ENCODE measurements around the gene RIT2.

RIT2 gene

GRCh38 chr18:42977982-42978637, 137.4 kb downstream of the RIT2 start:
- POLR2A ChIA-PET = no interaction called here
- H3K9me3 ChIP-seq (ENCODE audit: control insufficient read depth, insufficient read depth, low read depth, low read length) = no peaks in the 10 kb centered on the region
- TF ChIP-seq MEIS1 (CRISPR knock-in tag; IDR thresholded peaks at IDR 0.05; ENCODE audit: borderline replicate concordance) (no peak), EGR2 (tag by site-specific recombination; IDR thresholded peaks at IDR 0.05; ENCODE audit: low read depth) (no peak), ZNF785 (tag by site-specific recombination; IDR thresholded peaks at IDR 0.05) (no peak), ZNF561 (tag by site-specific recombination; IDR thresholded peaks at IDR 0.05; ENCODE audit: borderline replicate concordance) (no peak), WT1 (tag by site-specific recombination; IDR thresholded peaks at IDR 0.05) (peak; percentile 86), TRIM28 (IDR thresholded peaks at IDR 0.05; ENCODE audit: borderline replicate concordance, low read length) (no peak), ZNF114 (tag by site-specific recombination; IDR thresholded peaks at IDR 0.05) (no peak), ZBTB17 (tag by site-specific recombination; IDR thresholded peaks at IDR 0.05) (no peak), ZIC2 (tag by site-specific recombination; IDR thresholded peaks at IDR 0.05) (no peak), TCF7L2 (IDR thresholded peaks at IDR 0.05; ENCODE audit: borderline replicate concordance, low read depth, low read length) (peak; percentile 50; the same call in 1 of the 2 replicates), ZNF24 (tag by site-specific recombination; IDR thresholded peaks at IDR 0.05) (no peak)
- H3K27ac ChIP-seq (ENCODE audit: extremely low read depth, low read depth, low read length) = peak overlapping the region; percentile 67
- no peaks in the 10 kb centered on the region for H3K36me3 ChIP-seq (ENCODE audit: control insufficient read depth in 2 of 2, insufficient read depth in 1 of 2, low read length in 2 of 2)
- H3K4me3 ChIP-seq (ENCODE audit: low read depth, low read length) = no peak overlapping the region
- H3K4me1 ChIP-seq (ENCODE audit: control insufficient read depth, insufficient read depth, low read length) = peaks cover 20% of the 10 kb centered on the region
- CTCF ChIA-PET = no interaction called here

GRCh38 chr18:42976869-42977590, 138.5 kb downstream of the RIT2 start:
- TF ChIP-seq WT1 (tag by site-specific recombination; IDR thresholded peaks at IDR 0.05) (no peak), BCL11B (tag by site-specific recombination; IDR thresholded peaks at IDR 0.05; ENCODE audit: low read depth) (no peak), ZNF624 (tag by site-specific recombination; IDR thresholded peaks at IDR 0.05) (no peak), ZNF473 (tag by site-specific recombination; IDR thresholded peaks at IDR 0.05) (no peak), ZNF707 (tag by site-specific recombination; IDR thresholded peaks at IDR 0.05) (no peak), REPIN1 (tag by site-specific recombination; IDR thresholded peaks at IDR 0.05; ENCODE audit: low read depth) (no peak), ZNF76 (tag by site-specific recombination; IDR thresholded peaks at IDR 0.05; ENCODE audit: borderline replicate concordance, low read depth) (no peak)
- Histone ChIP-seq H3K4me1 (ENCODE audit: control insufficient read depth, insufficient read depth, low read length) (peaks cover 20% of the 10 kb centered on the region), H3K27ac (ENCODE audit: extremely low read depth, low read depth, low read length) (no peak overlapping the region), H3K4me3 (ENCODE audit: low read depth, low read length) (no peak overlapping the region), H3K36me3 (ENCODE audit: control insufficient read depth in 2 of 2, insufficient read depth in 1 of 2, low read length in 2 of 2) (no peaks in the 10 kb centered on the region), H3K9me3 (ENCODE audit: control insufficient read depth, insufficient read depth, low read depth, low read length) (no peaks in the 10 kb centered on the region)
- ChIA-PET POLR2A (no interaction called here), CTCF (no interaction called here)

DNA sequence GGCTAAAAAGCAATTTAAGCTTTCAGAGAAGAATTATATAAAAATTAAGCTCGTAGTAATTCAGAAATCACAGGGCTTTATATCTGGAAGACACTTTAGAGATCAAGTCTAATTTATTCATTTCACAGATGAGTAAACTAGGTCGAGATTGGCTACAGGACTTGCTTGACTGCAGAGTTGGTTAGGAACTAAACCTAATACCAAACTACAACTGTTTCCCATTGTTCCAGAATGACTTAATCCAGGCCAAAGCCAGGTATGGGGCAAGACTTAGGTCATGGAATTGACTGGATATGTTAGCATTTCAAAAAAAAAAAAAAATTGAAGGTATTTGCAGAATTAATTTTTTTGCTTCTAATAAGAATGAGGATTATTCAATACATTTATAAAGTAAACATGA, 146.1 kb downstream of the RIT2 start:
- Histone ChIP-seq H3K4me3 (ENCODE audit: low read depth, low read length) (no peak overlapping the region), H3K4me1 (ENCODE audit: control insufficient read depth, insufficient read depth, low read length) (no peaks in the 10 kb centered on the region), H3K9me3 (ENCODE audit: control insufficient read depth, insufficient read depth, low read depth, low read length) (no peaks in the 10 kb centered on the region; the same call in 1 of the 2 replicates), H3K27ac (ENCODE audit: extremely low read depth, low read depth, low read length) (no peak overlapping the region), H3K36me3 (ENCODE audit: control insufficient read depth in 2 of 2, insufficient read depth in 1 of 2, low read length in 2 of 2) (no peaks in the 10 kb centered on the region)
- TF ChIP-seq ZBTB1 (tag by site-specific recombination; IDR thresholded peaks at IDR 0.05) (no peak), ZNF133 (tag by site-specific recombination; IDR thresholded peaks at IDR 0.05) (no peak), ZNF169 (tag by site-specific recombination; IDR thresholded peaks at IDR 0.05) (no peak), SP2 (tag by site-specific recombination; IDR thresholded peaks at IDR 0.05) (no peak), ZNF514 (tag by site-specific recombination; IDR thresholded peaks at IDR 0.05) (no peak), ZNF529 (tag by site-specific recombination; IDR thresholded peaks at IDR 0.05; ENCODE audit: insufficient replicate concordance) (no peak), ZNF560 (tag by site-specific recombination; IDR thresholded peaks at IDR 0.05; ENCODE audit: borderline replicate concordance) (no peak), GLI4 (tag by site-specific recombination; IDR thresholded peaks at IDR 0.05) (no peak), ZNF677 (tag by site-specific recombination; IDR thresholded peaks at IDR 0.05) (no peak), ZNF211 (tag by site-specific recombination; IDR thresholded peaks at IDR 0.05; ENCODE audit: low read depth) (no peak), HOXA7 (CRISPR knock-in tag; IDR thresholded peaks at IDR 0.05; ENCODE audit: borderline replicate concordance) (no peak), ZNF610 (tag by site-specific recombination; IDR thresholded peaks at IDR 0.05; ENCODE audit: borderline replicate concordance) (no peak), ZNF175 (tag by site-specific recombination; IDR thresholded peaks at IDR 0.05) (no peak), ZBTB20 (tag by site-specific recombination; IDR thresholded peaks at IDR 0.05) (no peak), KLF16 (tag by site-specific recombination; IDR thresholded peaks at IDR 0.05) (no peak), ZNF23 (tag by site-specific recombination; IDR thresholded peaks at IDR 0.05; ENCODE audit: borderline replicate concordance) (no peak), ZNF24 (tag by site-specific recombination; IDR thresholded peaks at IDR 0.05) (no peak)
- ChIA-PET CTCF (interaction anchor here (0.7 kb wide), 1 partner anchor 915 kb away, joined by 6 read pairs; no protein-coding TSS in a partner anchor), POLR2A (no interaction called here)
